ENCODE data around the gene SRGAP2C.

The SRGAP2C gene

GRCh38 chr1:121440993-121441392, 256.2 kb downstream of the SRGAP2C start:
- H3K27ac ChIP-seq (ENCODE audit: low read depth, low read length), result no peak overlapping the region
- H3K9ac ChIP-seq (ENCODE audit: low read length), result no peak overlapping the region
- H3K4me1 ChIP-seq (ENCODE audit: insufficient read depth, low read length), result no peaks in the 10 kb centered on the region
- H3K4me3 ChIP-seq (ENCODE audit: low read depth in 1 of 2, low read length in 2 of 2), result no peak overlapping the region
- no peaks in the 10 kb centered on the region for H3K9me3 ChIP-seq (ENCODE audit: low read length)
- H3K27me3 ChIP-seq (ENCODE audit: control insufficient read depth in 1 of 2, insufficient read depth in 2 of 2, low read length in 2 of 2), result no peaks in the 10 kb centered on the region
- no peaks in the 10 kb centered on the region for H3K36me3 ChIP-seq (ENCODE audit: insufficient read depth, low read length)
